Measurements from ENCODE around the gene SP4. TPM values are rescaled to one million over a fixed set of nuclear protein-coding genes. Genes with fewer than 3 reads are reported as not detected.

SP4 gene
- polyA plus RNA-seq, 2 donors = 0.63 to 0.69 TPM

DNA sequence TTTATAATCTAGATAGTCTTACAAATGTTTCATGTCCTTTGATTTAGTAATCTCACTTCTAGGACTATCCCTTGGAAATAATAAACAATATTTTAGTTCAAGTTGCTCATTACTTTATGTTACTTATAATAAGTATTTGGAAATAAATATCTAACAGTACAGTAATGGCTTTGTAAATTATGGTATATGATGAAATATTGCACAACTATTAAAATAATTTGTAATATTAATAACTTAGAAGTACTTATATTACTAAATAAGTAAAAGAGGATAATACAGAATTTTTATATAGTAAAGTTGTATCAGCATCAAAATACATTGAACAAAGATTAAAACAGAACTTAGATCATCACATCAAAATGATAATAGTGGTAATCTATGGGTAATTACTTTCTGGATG lies 41.1 kb downstream of the SP4 start:
- Histone ChIP-seq H3K27me3 (ENCODE audit: control insufficient read depth in 1 of 2, insufficient read depth in 2 of 2, low read length in 2 of 2) (no peaks in the 10 kb centered on the region), H3K27ac (ENCODE audit: low read depth in 2 of 2, low read length in 1 of 2) (no peak overlapping the region), H3K36me3 (ENCODE audit: control insufficient read depth in 2 of 2, insufficient read depth in 2 of 2, low read length in 1 of 2) (no peaks in the 10 kb centered on the region), H3K4me3 (ENCODE audit: low read depth in 1 of 2, low read length in 2 of 2) (no peak overlapping the region), H3K4me1 (ENCODE audit: control insufficient read depth in 2 of 2, insufficient read depth in 2 of 2, low read length in 1 of 2) (no peaks in the 10 kb centered on the region), H3K9me3 (ENCODE audit: control insufficient read depth in 2 of 2, insufficient read depth in 1 of 2, low read depth in 1 of 2, low read length in 1 of 2) (no peaks in the 10 kb centered on the region)

DNA sequence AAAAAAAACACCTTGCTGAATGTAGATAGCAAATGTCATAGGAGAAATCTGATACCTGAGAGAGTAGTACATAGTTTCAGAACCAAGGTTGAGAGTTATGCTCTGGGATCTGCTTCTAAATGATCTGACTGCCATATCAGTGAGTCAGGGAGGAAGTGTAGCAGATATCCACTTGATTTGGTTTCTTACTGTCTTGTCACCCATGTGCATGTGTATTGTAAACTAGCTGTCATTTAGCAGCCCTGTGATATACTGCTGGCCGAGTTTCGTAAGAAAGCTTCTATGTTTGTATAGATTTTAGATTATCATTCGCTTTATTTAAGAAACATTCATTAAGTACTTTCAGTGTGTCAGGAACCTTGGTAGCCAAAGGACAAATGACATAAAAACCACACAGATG lies 42.0 kb downstream of the SP4 start:
- no peaks in the 10 kb centered on the region for H3K4me1 ChIP-seq (ENCODE audit: control insufficient read depth in 2 of 2, insufficient read depth in 2 of 2, low read length in 1 of 2)
- no peak overlapping the region for H3K27ac ChIP-seq (ENCODE audit: low read depth in 2 of 2, low read length in 1 of 2)
- H3K9me3 ChIP-seq (ENCODE audit: control insufficient read depth in 2 of 2, insufficient read depth in 1 of 2, low read depth in 1 of 2, low read length in 1 of 2) = no peaks in the 10 kb centered on the region
- 86 to 89% methylated on average over 3 of the region's 3 CpGs for WGBS, 2 donors
- no peak overlapping the region for H3K4me3 ChIP-seq (ENCODE audit: low read depth in 1 of 2, low read length in 2 of 2)
- H3K36me3 ChIP-seq (ENCODE audit: control insufficient read depth in 2 of 2, insufficient read depth in 2 of 2, low read length in 1 of 2) = no peaks in the 10 kb centered on the region
- H3K27me3 ChIP-seq (ENCODE audit: control insufficient read depth in 1 of 2, insufficient read depth in 2 of 2, low read length in 2 of 2) = no peaks in the 10 kb centered on the region

DNA sequence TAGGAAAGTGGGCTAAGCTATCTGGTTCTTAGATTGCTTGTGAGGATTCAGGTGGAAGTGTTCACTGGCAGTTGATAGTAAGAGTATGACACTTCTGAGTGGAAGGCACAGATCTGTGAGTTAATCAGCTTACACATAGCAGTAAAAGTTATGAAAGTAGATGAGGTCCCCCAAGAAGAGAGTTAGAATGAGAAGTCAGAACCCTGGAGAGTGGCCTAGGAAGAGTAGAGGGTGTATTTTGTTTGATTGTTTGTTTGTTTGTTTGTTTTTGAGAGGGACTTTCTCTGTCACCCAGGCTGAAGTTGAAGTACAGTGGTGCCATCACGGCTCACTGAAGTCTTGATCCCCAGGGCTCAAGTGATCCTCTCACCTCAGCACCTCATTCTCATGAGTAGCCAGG lies 44.1 kb downstream of the SP4 start:
- H3K9me3 ChIP-seq (ENCODE audit: control insufficient read depth in 2 of 2, insufficient read depth in 1 of 2, low read depth in 1 of 2, low read length in 1 of 2) = no peaks in the 10 kb centered on the region
- H3K27me3 ChIP-seq (ENCODE audit: control insufficient read depth in 1 of 2, insufficient read depth in 2 of 2, low read length in 2 of 2) = no peaks in the 10 kb centered on the region
- no peaks in the 10 kb centered on the region for H3K4me1 ChIP-seq (ENCODE audit: control insufficient read depth in 2 of 2, insufficient read depth in 2 of 2, low read length in 1 of 2)
- 100% methylated on average over 1 of the region's 1 CpG for WGBS, 2 donors
- no peak overlapping the region for H3K27ac ChIP-seq (ENCODE audit: low read depth in 2 of 2, low read length in 1 of 2)
- H3K4me3 ChIP-seq (ENCODE audit: low read depth in 1 of 2, low read length in 2 of 2) = no peak overlapping the region
- no peaks in the 10 kb centered on the region for H3K36me3 ChIP-seq (ENCODE audit: control insufficient read depth in 2 of 2, insufficient read depth in 2 of 2, low read length in 1 of 2)

DNA sequence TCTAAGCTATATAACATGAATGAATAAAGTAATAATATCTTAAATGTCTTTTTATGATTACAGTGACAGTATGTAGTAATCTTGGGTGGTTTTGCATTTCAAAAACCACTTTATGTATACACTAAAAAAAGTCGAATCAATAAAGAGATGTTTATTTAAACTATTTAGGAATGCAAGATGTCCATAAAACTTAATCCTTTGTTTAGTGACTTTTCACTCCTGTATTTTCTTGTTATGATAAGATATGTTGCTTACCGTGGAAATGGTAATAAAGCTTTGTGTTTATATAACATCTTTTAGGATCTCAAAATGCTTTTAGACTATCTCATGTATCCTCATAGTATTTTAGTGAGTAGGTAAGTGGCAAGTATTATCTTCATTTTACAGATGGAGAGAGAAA lies 48.5 kb downstream of the SP4 start:
- no peak overlapping the region for H3K4me3 ChIP-seq (ENCODE audit: low read depth in 1 of 2, low read length in 2 of 2)
- H3K9me3 ChIP-seq (ENCODE audit: control insufficient read depth in 2 of 2, insufficient read depth in 1 of 2, low read depth in 1 of 2, low read length in 1 of 2) = no peaks in the 10 kb centered on the region
- 68 to 73% methylated on average over 2 of the region's 2 CpGs for WGBS, 2 donors
- H3K27me3 ChIP-seq (ENCODE audit: control insufficient read depth in 1 of 2, insufficient read depth in 2 of 2, low read length in 2 of 2) = no peaks in the 10 kb centered on the region
- no peak overlapping the region for H3K27ac ChIP-seq (ENCODE audit: low read depth in 2 of 2, low read length in 1 of 2)
- H3K36me3 ChIP-seq (ENCODE audit: control insufficient read depth in 2 of 2, insufficient read depth in 2 of 2, low read length in 1 of 2) = no peaks in the 10 kb centered on the region
- H3K4me1 ChIP-seq (ENCODE audit: control insufficient read depth in 2 of 2, insufficient read depth in 2 of 2, low read length in 1 of 2) = no peaks in the 10 kb centered on the region

DNA sequence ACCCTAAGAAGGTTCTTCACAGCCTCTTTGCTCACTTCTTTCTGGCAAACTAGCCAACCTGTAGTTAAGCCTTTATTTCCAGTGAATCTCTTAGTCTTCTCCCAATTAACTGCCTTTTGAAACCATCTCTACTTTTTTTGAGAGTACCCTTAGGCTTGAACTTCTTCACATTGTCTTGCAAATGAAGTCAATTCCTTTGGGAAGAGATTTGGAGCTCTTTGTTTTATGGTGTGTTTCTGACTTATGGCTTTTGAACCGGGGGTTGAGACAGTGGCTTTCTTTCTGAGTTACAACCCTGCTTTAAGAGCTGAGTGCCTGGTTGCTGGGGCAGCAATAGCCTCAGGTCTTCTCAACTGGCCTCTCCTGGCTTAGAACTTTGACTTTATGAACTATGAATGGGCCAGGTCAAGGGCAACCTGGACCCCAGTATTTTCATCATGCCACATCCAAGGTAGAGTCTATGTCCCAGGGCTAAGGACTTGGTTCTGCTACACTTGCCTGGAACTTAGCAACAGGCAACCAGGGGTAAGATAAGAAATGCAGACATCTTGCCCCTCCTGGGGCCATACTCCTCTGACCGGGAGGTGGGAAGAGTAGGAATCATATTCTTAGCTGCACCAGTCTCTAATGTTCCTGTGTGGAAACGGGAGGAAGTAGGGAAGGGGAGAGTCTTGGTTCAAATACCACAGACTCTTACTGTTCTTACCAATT lies 53.0 kb downstream of the SP4 start:
- H3K36me3 ChIP-seq (ENCODE audit: control insufficient read depth in 2 of 2, insufficient read depth in 2 of 2, low read length in 1 of 2) = no peaks in the 10 kb centered on the region
- 91 to 94% methylated on average over 3 of the region's 3 CpGs for WGBS, 2 donors

DNA sequence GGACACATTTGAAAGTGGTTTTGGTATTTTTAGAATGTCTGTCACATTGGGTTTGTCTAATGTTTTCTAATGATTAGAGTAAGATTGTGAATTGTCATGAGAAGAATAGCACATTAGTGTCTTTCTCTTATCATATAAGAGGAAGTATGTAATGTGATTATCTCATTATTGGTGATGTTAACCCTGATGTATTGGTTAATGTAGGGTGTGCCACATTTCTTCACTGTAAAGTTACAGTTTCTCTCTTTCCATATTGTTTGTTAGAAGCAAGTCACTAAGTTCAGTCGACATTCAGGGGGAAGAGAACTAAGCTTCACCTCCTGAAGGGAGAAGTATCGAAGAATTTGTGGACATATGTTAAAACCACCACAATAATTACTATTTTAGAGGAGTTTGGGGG lies 58.6 kb downstream of the SP4 start:
- no peak overlapping the region for H3K27ac ChIP-seq (ENCODE audit: low read depth in 2 of 2, low read length in 1 of 2)
- no peak overlapping the region for H3K4me3 ChIP-seq (ENCODE audit: low read depth in 1 of 2, low read length in 2 of 2)
- no peaks in the 10 kb centered on the region for H3K4me1 ChIP-seq (ENCODE audit: control insufficient read depth in 2 of 2, insufficient read depth in 2 of 2, low read length in 1 of 2)
- no peaks in the 10 kb centered on the region for H3K36me3 ChIP-seq (ENCODE audit: control insufficient read depth in 2 of 2, insufficient read depth in 2 of 2, low read length in 1 of 2)
- no peaks in the 10 kb centered on the region for H3K9me3 ChIP-seq (ENCODE audit: control insufficient read depth in 2 of 2, insufficient read depth in 1 of 2, low read depth in 1 of 2, low read length in 1 of 2)
- H3K27me3 ChIP-seq (ENCODE audit: control insufficient read depth in 1 of 2, insufficient read depth in 2 of 2, low read length in 2 of 2) = no peaks in the 10 kb centered on the region
- WGBS, 2 donors = 94 to 97% methylated on average over 2 of the region's 2 CpGs

More for the DNA sequence above, 53.0 kb downstream of the SP4 start:
- Histone ChIP-seq H3K9me3 (ENCODE audit: control insufficient read depth in 2 of 2, insufficient read depth in 1 of 2, low read depth in 1 of 2, low read length in 1 of 2) (no peaks in the 10 kb centered on the region), H3K4me1 (ENCODE audit: control insufficient read depth in 2 of 2, insufficient read depth in 2 of 2, low read length in 1 of 2) (no peaks in the 10 kb centered on the region), H3K4me3 (ENCODE audit: low read depth in 1 of 2, low read length in 2 of 2) (no peak overlapping the region), H3K27ac (ENCODE audit: low read depth in 2 of 2, low read length in 1 of 2) (no peak overlapping the region), H3K27me3 (ENCODE audit: control insufficient read depth in 1 of 2, insufficient read depth in 2 of 2, low read length in 2 of 2) (no peaks in the 10 kb centered on the region)

DNA sequence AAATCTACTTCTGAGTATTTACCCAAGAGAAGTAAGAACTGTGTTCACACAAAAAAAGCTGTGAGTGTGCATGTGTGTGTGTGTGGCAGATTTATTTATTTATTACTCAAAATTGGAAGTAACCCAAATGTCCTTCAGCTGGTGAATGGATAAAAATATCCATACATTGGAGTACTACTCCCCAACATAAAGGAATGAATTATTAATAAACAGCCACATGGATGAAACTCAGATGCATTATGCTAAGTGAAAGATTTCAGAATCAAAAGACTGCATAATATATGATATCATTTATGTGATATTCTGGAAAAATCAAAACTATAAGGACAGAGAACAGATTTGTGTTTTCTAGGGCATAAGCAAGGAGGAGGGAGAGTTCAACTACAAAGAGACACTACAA lies 67.8 kb downstream of the SP4 start:
- H3K4me1 ChIP-seq (ENCODE audit: control insufficient read depth in 2 of 2, insufficient read depth in 2 of 2, low read length in 1 of 2) = no peaks in the 10 kb centered on the region
- no peaks in the 10 kb centered on the region for H3K27me3 ChIP-seq (ENCODE audit: control insufficient read depth in 1 of 2, insufficient read depth in 2 of 2, low read length in 2 of 2)
- H3K36me3 ChIP-seq (ENCODE audit: control insufficient read depth in 2 of 2, insufficient read depth in 2 of 2, low read length in 1 of 2) = no peaks in the 10 kb centered on the region
- no peak overlapping the region for H3K27ac ChIP-seq (ENCODE audit: low read depth in 2 of 2, low read length in 1 of 2)
- H3K9me3 ChIP-seq (ENCODE audit: control insufficient read depth in 2 of 2, insufficient read depth in 1 of 2, low read depth in 1 of 2, low read length in 1 of 2) = peaks cover 0 to 2% of the 10 kb centered on the region in 2 donors
- H3K4me3 ChIP-seq (ENCODE audit: low read depth in 1 of 2, low read length in 2 of 2) = no peak overlapping the region

DNA sequence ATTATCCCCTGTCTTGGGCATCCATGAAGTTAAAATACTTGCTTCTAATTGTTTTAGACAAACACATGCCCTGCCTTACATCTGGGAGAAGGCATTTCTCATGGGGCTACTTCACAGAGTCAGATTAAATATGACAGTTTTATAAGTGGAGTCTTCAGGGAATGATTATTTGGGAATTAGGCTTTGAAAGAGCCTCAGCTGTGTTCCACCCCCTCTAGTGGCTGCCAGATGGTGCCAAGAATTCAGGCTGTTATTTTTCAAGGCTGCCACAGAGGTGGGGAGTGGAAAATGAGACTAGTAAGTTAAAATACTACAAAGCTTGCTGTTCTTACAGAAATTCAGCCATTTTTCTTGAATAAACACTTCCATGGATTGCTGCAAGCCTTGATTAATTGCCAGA lies 69.2 kb downstream of the SP4 start:
- Histone ChIP-seq H3K27me3 (ENCODE audit: control insufficient read depth in 1 of 2, insufficient read depth in 2 of 2, low read length in 2 of 2) (no peaks in the 10 kb centered on the region), H3K36me3 (ENCODE audit: control insufficient read depth in 2 of 2, insufficient read depth in 2 of 2, low read length in 1 of 2) (no peaks in the 10 kb centered on the region), H3K4me3 (ENCODE audit: low read depth in 1 of 2, low read length in 2 of 2) (no peak overlapping the region), H3K9me3 (ENCODE audit: control insufficient read depth in 2 of 2, insufficient read depth in 1 of 2, low read depth in 1 of 2, low read length in 1 of 2) (peaks cover 0 to 2% of the 10 kb centered on the region in 2 donors), H3K4me1 (ENCODE audit: control insufficient read depth in 2 of 2, insufficient read depth in 2 of 2, low read length in 1 of 2) (no peaks in the 10 kb centered on the region), H3K27ac (ENCODE audit: low read depth in 2 of 2, low read length in 1 of 2) (no peak overlapping the region)

DNA sequence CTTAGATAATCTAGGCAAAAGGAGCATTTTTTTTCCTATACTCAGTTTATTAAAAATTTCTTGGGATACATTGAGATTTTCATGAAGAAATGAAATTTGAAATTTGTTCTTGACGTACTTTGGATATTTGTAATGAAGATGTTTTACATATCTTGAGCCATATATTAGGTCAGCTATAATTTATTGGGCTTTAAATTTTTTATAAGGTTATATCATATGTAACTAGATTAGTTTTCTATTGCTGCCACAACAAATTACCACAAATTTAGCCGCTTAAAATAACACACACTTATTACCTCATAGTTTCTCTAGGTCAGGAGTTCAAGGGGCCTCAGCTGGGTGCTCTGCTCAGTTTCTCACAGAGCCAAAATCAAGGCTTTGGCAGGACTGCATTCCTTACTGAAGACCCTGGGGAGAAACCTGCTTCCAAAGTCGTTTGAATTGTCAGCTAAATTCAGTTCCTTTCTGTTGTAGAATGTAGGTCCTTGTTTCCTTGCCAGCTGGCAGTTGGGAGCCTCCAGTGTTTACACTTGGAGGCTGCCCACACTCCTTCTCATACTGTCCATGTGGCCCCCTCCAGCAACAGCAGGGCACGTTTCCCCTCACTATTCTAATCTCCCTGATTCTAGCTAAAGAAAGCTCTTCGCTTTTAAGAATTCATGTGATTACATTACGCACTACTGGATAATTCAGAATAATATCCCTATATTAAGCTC lies 72.4 kb downstream of the SP4 start:
- H3K27ac ChIP-seq (ENCODE audit: low read depth in 2 of 2, low read length in 1 of 2) = no peak overlapping the region
- no peaks in the 10 kb centered on the region for H3K9me3 ChIP-seq (ENCODE audit: control insufficient read depth in 2 of 2, insufficient read depth in 1 of 2, low read depth in 1 of 2, low read length in 1 of 2)
- 87 to 89% methylated on average over 6 of the region's 6 CpGs for WGBS, 2 donors
- no peaks in the 10 kb centered on the region for H3K4me1 ChIP-seq (ENCODE audit: control insufficient read depth in 2 of 2, insufficient read depth in 2 of 2, low read length in 1 of 2)
- H3K27me3 ChIP-seq (ENCODE audit: control insufficient read depth in 1 of 2, insufficient read depth in 2 of 2, low read length in 2 of 2) = no peaks in the 10 kb centered on the region
- no peak overlapping the region for H3K4me3 ChIP-seq (ENCODE audit: low read depth in 1 of 2, low read length in 2 of 2)
- H3K36me3 ChIP-seq (ENCODE audit: control insufficient read depth in 2 of 2, insufficient read depth in 2 of 2, low read length in 1 of 2) = no peaks in the 10 kb centered on the region

DNA sequence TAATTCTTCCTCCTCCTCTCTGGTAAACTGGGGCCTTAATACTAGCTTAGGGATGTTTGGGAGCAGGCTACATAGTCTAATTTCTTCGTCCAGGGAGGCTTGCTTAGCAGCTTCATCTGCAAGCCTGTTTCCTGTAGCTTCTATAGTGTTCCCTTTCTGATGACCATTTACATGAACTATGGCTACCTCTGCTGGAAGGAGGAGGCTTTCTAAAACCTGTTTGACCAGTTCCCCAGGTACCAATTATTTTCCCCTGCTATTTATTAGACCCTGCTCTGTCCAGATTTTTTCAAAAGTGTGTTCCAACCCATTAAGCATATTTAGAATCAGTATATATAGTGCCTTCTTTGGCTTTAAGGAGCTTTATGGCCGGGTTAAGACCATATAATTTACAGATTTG lies 76.1 kb downstream of the SP4 start:
- WGBS, 2 donors = 81 to 90% methylated on average over 2 of the region's 2 CpGs
- Histone ChIP-seq H3K4me3 (ENCODE audit: low read depth in 1 of 2, low read length in 2 of 2) (no peak overlapping the region), H3K36me3 (ENCODE audit: control insufficient read depth in 2 of 2, insufficient read depth in 2 of 2, low read length in 1 of 2) (no peaks in the 10 kb centered on the region), H3K9me3 (ENCODE audit: control insufficient read depth in 2 of 2, insufficient read depth in 1 of 2, low read depth in 1 of 2, low read length in 1 of 2) (no peaks in the 10 kb centered on the region), H3K27ac (ENCODE audit: low read depth in 2 of 2, low read length in 1 of 2) (no peak overlapping the region), H3K4me1 (ENCODE audit: control insufficient read depth in 2 of 2, insufficient read depth in 2 of 2, low read length in 1 of 2) (no peaks in the 10 kb centered on the region), H3K27me3 (ENCODE audit: control insufficient read depth in 1 of 2, insufficient read depth in 2 of 2, low read length in 2 of 2) (no peaks in the 10 kb centered on the region)

Measured in esophagus (tissue), 2 donors.